Measurements from ENCODE around the gene FBXL20.

Gene FBXL20

GRCh38 chr17:39204245-39204644 is 197.2 kb downstream of the FBXL20 start:
- no peak for TF ChIP-seq CTCF (IDR thresholded peaks at IDR 0.05; ENCODE audit: insufficient read depth, low read depth, low read length, missing control alignments)
- no peak overlapping the region for H3K4me3 ChIP-seq (ENCODE audit: low read length)
- DNase-seq (ENCODE audit: low read depth): no peak

Data from epithelial cell of esophagus (primary cell).